ENCODE measurements around the gene USP7.
"Not testable (repeated sequence)": the region's sequence is repeated elsewhere in the genome, so short reads cannot be mapped to it uniquely, and the experiment has no call there.

The USP7 gene

GRCh38 chr16:8920645-8921346 is 42.9 kb downstream of the USP7 start:
- no peak for DNase-seq

- no peak for DNase-seq
Measured at GRCh38 chr16:8919934-8920462, 43.7 kb downstream of the USP7 start.

GRCh38 chr16:8919089-8919933 is 44.4 kb downstream of the USP7 start:
- no peak for DNase-seq

- DNase-seq, result not testable (repeated sequence)
Measured at GRCh38 chr16:8917336-8917735, 46.4 kb downstream of the USP7 start.

GRCh38 chr16:8916541-8917225 is 47.0 kb downstream of the USP7 start:
- DNase-seq, result no peak

GRCh38 chr16:8915722-8916301 is 47.9 kb downstream of the USP7 start:
- no peak for DNase-seq

GRCh38 chr16:8914098-8914497 is 49.6 kb downstream of the USP7 start:
- no peak for DNase-seq

GRCh38 chr16:8912793-8913192 is 50.9 kb downstream of the USP7 start:
- DNase-seq, result no peak

GRCh38 chr16:8910811-8911210 is 52.9 kb downstream of the USP7 start:
- DNase-seq, result no peak

GRCh38 chr16:8908810-8909468 is 54.8 kb downstream of the USP7 start:
- no peak for DNase-seq

GRCh38 chr16:8907096-8907495 is 56.6 kb downstream of the USP7 start:
- no peak for DNase-seq

GRCh38 chr16:8905795-8906591 is 57.7 kb downstream of the USP7 start:
- no peak for DNase-seq

- no peak for DNase-seq
Measured at GRCh38 chr16:8905168-8905762, 58.4 kb downstream of the USP7 start.

- no peak for DNase-seq
Measured at GRCh38 chr16:8904018-8904430, 59.7 kb downstream of the USP7 start.

GRCh38 chr16:8903004-8903403 is 60.7 kb downstream of the USP7 start:
- no peak for DNase-seq

- DNase-seq, result no peak
Measured at GRCh38 chr16:8901320-8901861, 62.3 kb downstream of the USP7 start.

GRCh38 chr16:8900343-8900742 is 63.4 kb downstream of the USP7 start:
- DNase-seq, result no peak

- no peak for DNase-seq
Measured at GRCh38 chr16:8899709-8900317, 63.9 kb downstream of the USP7 start.

GRCh38 chr16:8898660-8899318 is 64.9 kb downstream of the USP7 start:
- no peak for DNase-seq
